ACC112 (cell line): ENCODE data around the gene ARHGAP31.
"Not testable (repeated sequence)": the region's sequence is repeated elsewhere in the genome, so short reads cannot be mapped to it uniquely, and the experiment has no call there.

ENCODE experiments used
- H2AFZ ChIP-seq: fragments of 200-600 bp; sonication (generic); one replicate; pipeline ENCODE4 v1.6.0; 2017; ENCODE audit warnings: antibody characterized with exemption, low read length; ENCODE audit not compliant: unreplicated experiment
- H3K27ac ChIP-seq: fragments of 200-600 bp; sonication (generic); 2 replicates; pipeline ENCODE4 v1.5.1; 2014; ENCODE audit warnings: low read depth, mild to moderate bottlenecking, antibody characterized with exemption, low read length, moderate library complexity
- H3K27me3 ChIP-seq: fragments of 200-600 bp; sonication (generic); 2 replicates; pipeline ENCODE4 v1.6.1; 2014; ENCODE audit warnings: mild to moderate bottlenecking, antibody characterized with exemption, low read length, moderate library complexity, mixed read lengths; ENCODE audit not compliant: insufficient read depth
- H3K36me3 ChIP-seq: fragments of 200-600 bp; sonication (generic); 2 replicates; pipeline ENCODE4 v1.6.1; 2016; ENCODE audit warnings: mild to moderate bottlenecking, antibody characterized with exemption, low read length, moderate library complexity, mixed read lengths; ENCODE audit not compliant: insufficient read depth
- H3K4me1 ChIP-seq: fragments of 200-600 bp; sonication (generic); one replicate; pipeline ENCODE4 v1.6.1; 2016; ENCODE audit warnings: low read length, mixed read lengths; ENCODE audit not compliant: insufficient read depth, unreplicated experiment, control insufficient read depth
- H3K4me3 ChIP-seq: fragments of 200-600 bp; sonication (generic); 2 replicates; pipeline ENCODE4 v1.5.1; 2014; ENCODE audit warnings: mild to moderate bottlenecking, low read depth, low read length
- H3K79me2 ChIP-seq: fragments of 200-600 bp; sonication (generic); one replicate; pipeline ENCODE4 v1.6.0; 2016; ENCODE audit warnings: low read length; ENCODE audit not compliant: control insufficient read depth, unreplicated experiment, insufficient read depth

The ARHGAP31 gene

DNA sequence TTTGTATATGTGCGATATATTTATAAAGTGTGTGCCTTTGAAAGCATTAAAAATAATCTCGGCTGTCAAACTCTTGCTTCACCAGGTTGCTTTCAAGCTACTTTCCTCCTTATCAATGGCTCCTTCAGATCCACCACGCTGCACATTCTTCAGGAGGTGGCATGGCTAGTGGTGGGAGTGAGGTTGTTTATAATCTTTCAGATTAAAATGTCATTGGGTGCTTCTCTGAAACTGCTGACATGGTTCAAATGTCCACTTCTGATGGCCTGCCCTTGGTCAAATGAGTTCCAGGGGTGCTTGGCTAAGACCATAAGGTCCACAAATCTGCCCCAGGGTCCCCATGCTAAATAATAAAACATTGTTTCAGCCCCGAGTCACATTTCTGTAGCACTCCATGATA, 36.7 kb downstream of the ARHGAP31 start:
- no peak overlapping the region for H3K27ac ChIP-seq
- H2AFZ ChIP-seq = no peak overlapping the region
- H3K36me3 ChIP-seq = no peaks in the 10 kb centered on the region
- no peak overlapping the region for H3K4me3 ChIP-seq
- H3K4me1 ChIP-seq = no peaks in the 10 kb centered on the region
- H3K79me2 ChIP-seq = no peaks in the 10 kb centered on the region
- no peaks in the 10 kb centered on the region for H3K27me3 ChIP-seq

GRCh38 chr3:119331661-119332060, 37.5 kb downstream of the ARHGAP31 start:
- H3K27ac ChIP-seq = no peak overlapping the region
- no peaks in the 10 kb centered on the region for H3K4me1 ChIP-seq
- no peak overlapping the region for H2AFZ ChIP-seq
- no peak overlapping the region for H3K4me3 ChIP-seq
- no peaks in the 10 kb centered on the region for H3K27me3 ChIP-seq
- no peaks in the 10 kb centered on the region for H3K79me2 ChIP-seq
- H3K36me3 ChIP-seq = no peaks in the 10 kb centered on the region

DNA sequence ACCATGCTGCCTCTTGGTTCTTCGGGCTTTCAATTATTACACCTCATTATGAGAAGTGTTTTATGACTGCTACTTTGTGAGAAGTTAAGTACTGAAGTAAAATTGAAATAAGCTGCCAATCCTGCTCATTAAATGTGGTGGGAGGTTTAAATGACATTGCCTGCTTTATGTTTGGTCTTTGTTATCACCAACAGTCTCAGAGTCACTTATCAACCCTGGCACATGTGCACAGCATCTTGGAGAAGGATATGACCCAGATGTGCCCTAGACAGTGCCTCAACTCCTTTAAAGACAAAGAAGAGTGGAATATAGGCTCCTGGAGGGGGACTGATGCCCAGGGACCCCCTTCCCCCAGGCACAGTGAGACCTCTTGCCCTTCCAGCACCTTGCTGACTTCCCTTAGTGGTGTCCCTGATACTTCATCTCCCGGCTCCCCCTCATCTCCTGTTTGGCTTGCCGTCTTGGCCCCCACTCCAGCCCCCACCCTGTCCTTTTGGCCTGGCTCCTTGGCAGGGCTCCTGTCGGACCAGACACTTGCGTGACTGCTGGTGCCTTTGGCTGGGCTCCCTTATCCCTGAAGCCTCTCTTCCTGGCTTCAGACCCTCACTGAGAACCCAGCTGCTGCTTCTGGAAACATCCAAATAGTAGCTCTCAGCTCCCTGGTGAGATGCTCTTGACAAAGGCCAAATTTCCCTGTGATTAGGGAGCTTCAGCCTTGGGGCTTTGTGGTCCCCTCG, 39.8 kb downstream of the ARHGAP31 start:
- H3K27me3 ChIP-seq = no peaks in the 10 kb centered on the region
- H3K4me3 ChIP-seq = no peak overlapping the region
- peaks cover 6% of the 10 kb centered on the region for H3K36me3 ChIP-seq
- H3K27ac ChIP-seq = no peak overlapping the region
- no peaks in the 10 kb centered on the region for H3K4me1 ChIP-seq
- H3K79me2 ChIP-seq = no peaks in the 10 kb centered on the region
- no peak overlapping the region for H2AFZ ChIP-seq

DNA sequence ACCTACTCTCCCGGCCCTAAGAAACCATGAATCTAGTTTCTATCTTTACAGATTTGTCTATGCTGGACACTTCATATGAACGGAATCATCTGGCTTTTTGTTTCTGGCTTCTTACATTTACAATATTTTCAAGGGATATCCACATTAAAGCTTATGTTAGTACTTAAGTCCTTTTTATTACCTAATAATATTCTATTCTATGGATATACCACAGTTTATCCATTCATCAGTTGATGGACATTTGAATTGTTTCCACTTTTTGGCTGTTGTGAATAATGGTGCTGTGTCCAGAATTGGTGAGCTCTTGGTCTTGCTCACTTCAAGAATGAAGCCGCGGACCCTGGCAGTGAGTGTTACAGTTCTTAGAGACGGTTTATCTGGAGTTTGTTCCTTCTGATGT, 42.6 kb downstream of the ARHGAP31 start:
- Histone ChIP-seq H3K27me3 (no peaks in the 10 kb centered on the region), H3K4me1 (no peaks in the 10 kb centered on the region), H3K79me2 (no peaks in the 10 kb centered on the region), H3K4me3 (no peak overlapping the region), H2AFZ (no peak overlapping the region), H3K27ac (no peak overlapping the region), H3K36me3 (peaks cover 6% of the 10 kb centered on the region)

DNA sequence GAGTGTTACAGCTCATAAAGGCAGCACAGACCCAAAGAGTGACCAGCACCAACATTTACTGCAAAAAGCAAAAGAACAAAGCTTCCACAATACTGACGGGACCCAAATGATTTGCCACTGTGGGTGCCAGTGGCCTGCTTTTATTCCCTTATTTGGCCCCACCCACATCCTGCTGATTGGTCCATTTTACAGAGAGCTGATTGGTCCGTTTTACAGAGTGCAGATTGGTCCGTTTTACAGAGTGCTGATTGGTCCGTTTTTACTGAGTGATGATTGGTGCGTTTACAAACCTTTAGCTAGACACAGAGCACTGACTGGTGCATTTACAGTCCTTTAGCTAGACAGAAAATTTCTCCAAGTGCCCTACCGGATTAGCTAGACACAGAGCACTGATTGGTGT, 43.2 kb downstream of the ARHGAP31 start:
- H2AFZ ChIP-seq, H3K4me1 ChIP-seq, H3K79me2 ChIP-seq, H3K36me3 ChIP-seq, H3K4me3 ChIP-seq, H3K27ac ChIP-seq, H3K27me3 ChIP-seq: not testable (repeated sequence)

DNA sequence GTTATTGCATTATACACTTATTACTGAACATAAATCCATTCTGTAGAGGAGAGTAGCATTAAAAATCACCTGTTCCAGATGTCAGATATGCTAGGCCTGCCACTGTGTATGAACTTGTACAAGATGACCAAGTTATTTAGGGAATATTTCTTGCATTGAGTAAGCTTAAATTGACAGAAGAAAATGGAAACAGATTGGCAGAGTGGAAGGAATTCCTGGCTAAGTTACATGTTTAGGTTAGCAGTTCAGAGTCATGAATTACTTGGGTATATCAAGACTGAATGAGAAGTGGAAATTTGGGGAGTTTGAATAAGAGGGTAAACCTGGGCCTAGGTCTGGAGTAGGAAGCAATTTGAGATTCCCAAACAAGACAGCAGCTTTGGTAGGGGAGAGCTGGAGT, 44.6 kb downstream of the ARHGAP31 start:
- Histone ChIP-seq H3K27ac (no peak overlapping the region), H3K36me3 (peaks cover 6% of the 10 kb centered on the region), H3K4me3 (no peak overlapping the region), H3K4me1 (no peaks in the 10 kb centered on the region), H3K27me3 (no peaks in the 10 kb centered on the region), H3K79me2 (no peaks in the 10 kb centered on the region), H2AFZ (no peak overlapping the region)

DNA sequence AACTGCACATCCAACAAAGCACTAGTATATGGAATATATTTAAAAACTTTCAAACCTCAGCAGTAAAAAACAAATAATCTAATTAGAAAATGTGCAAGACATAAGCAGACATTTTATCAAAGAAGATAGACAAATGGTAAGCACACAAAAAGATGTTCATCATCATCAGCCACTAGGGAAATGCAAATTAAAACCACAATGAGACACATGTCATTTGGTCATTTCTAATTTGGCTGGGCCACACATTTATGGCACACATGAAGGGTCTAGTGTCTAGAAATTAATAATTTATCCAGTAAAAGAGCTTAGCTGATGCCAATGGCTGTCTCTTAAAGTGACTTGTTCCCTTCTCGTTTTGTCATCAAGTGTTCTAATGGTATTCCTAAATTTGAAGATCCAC, 45.8 kb downstream of the ARHGAP31 start:
- no peaks in the 10 kb centered on the region for H3K79me2 ChIP-seq
- H3K4me3 ChIP-seq = no peak overlapping the region

GRCh38 chr3:119340446-119340845, 46.3 kb downstream of the ARHGAP31 start:
- H2AFZ ChIP-seq = no peak overlapping the region
- H3K36me3 ChIP-seq = peaks cover 6% of the 10 kb centered on the region
- no peaks in the 10 kb centered on the region for H3K79me2 ChIP-seq
- H3K4me3 ChIP-seq = no peak overlapping the region
- no peak overlapping the region for H3K27ac ChIP-seq
- no peaks in the 10 kb centered on the region for H3K27me3 ChIP-seq
- no peaks in the 10 kb centered on the region for H3K4me1 ChIP-seq

More for the DNA sequence above, 45.8 kb downstream of the ARHGAP31 start:
- H3K27ac ChIP-seq = no peak overlapping the region
- H3K36me3 ChIP-seq = peaks cover 6% of the 10 kb centered on the region
- H3K27me3 ChIP-seq = no peaks in the 10 kb centered on the region
- H2AFZ ChIP-seq = no peak overlapping the region
- no peaks in the 10 kb centered on the region for H3K4me1 ChIP-seq

DNA sequence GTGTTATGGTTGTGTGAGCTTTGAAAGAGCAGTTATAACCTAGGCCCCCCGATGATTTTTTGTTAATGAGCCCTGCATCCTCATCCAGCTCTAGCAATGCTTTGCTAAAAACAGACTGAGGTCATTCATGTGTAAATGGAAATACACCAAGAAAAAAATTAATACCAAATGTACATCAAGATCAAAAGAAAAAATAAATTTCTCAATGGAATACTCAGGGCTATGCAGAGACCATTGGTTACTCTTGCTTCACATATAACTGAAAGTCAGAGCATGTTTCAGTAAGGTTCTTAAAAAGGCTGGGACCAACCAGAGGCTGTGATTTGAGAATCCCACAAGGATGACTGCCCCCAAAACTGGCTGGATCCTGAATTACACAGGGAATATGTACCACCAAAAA, 48.0 kb downstream of the ARHGAP31 start:
- peaks cover 3% of the 10 kb centered on the region for H3K36me3 ChIP-seq
- no peaks in the 10 kb centered on the region for H3K79me2 ChIP-seq
- H2AFZ ChIP-seq = no peak overlapping the region
- H3K4me1 ChIP-seq = no peaks in the 10 kb centered on the region
- no peak overlapping the region for H3K4me3 ChIP-seq
- no peaks in the 10 kb centered on the region for H3K27me3 ChIP-seq
- no peak overlapping the region for H3K27ac ChIP-seq

DNA sequence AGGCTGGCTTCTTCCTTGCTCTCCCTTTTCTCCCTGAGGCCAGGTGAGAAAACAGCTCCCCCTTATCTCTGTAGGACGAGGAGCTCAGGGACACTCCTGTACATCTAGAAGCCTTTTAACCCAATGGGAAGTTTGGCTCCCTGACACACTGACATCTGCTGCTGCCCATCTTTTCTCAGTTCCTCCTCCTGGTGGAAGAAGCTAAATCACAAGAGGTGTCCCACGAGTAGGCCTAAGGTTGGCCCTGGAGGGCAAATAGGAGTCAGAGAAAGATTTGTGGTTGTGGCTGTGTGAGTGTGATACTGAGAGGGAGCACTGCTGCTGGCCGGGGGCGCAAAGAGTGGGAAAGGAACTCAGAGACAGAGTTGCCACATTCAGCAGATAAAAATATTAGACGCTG, 49.5 kb downstream of the ARHGAP31 start:
- Histone ChIP-seq H2AFZ (no peak overlapping the region), H3K36me3 (no peaks in the 10 kb centered on the region), H3K79me2 (no peaks in the 10 kb centered on the region), H3K27me3 (no peaks in the 10 kb centered on the region), H3K4me3 (no peak overlapping the region), H3K27ac (no peak overlapping the region), H3K4me1 (no peaks in the 10 kb centered on the region)

DNA sequence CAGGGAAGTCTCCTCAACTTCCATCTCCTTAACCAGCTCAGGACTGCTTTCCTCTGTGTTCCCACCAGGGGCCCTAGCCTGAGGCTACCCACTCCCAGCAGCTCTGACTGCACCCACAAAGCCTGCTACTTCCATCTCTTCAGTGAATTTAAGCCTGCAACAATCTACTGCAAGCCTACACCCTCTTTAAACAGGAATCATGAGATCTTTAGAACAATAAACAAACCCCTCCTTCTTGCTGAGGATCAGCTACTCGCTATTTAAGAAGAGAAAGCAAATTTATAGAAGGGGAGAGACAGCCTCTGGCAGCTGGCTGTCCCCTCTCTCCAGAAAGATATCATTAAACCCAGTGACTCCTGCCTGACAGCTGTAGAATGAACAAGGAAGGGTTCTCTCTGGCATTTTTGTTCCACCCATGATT, 51.9 kb downstream of the ARHGAP31 start:
- H3K79me2 ChIP-seq = peaks cover 1% of the 10 kb centered on the region
- no peak overlapping the region for H3K4me3 ChIP-seq
- no peak overlapping the region for H2AFZ ChIP-seq
- H3K27ac ChIP-seq = no peak overlapping the region
- no peaks in the 10 kb centered on the region for H3K4me1 ChIP-seq
- no peaks in the 10 kb centered on the region for H3K36me3 ChIP-seq
- H3K27me3 ChIP-seq = no peaks in the 10 kb centered on the region
